K562 (cell line): ENCODE data around the gene INPP1. TPM values are rescaled to one million over a fixed set of nuclear protein-coding genes. Genes with fewer than 3 reads are reported as not detected.

Source experiments
- ATAC-seq: fragments of 200-7000 bp; cut with Tn5 transposase; 3 replicates; pipeline ENCODE4 v1.9.1; 2020; ENCODE audit warnings: moderate library complexity
- BruUV-seq: library from RNA; stranded (reverse); fragments of 400-500 nt; replicated peaks from 2 replicates; lab custom pipeline; 2021; lab: Mats Ljungman, UMichigan
- CTCF ChIA-PET: fragments of 300-600 bp; formaldehyde crosslinking; extraction: SDS; loops from one replicate; lab custom pipeline; 2021; ENCODE audit warnings: low intra/inter-chr PET ratio; lab: Yijun Ruan, JAX
- POLR2A ChIA-PET: fragments of 300-600, 350-650 bp; sonication (Branson Sonifier 250); formaldehyde crosslinking; extraction: SDS; loops from one replicate; lab custom pipeline; 2021; ENCODE audit warnings: antibody characterized with exemption, inconsistent platforms; lab: Yijun Ruan, JAX
- DNase-seq, 4 experiments: peaks; one replicate each; pipeline versions ENCODE4 v3.0.0 to v3.0.0-alpha.2; 2011 to 2018; ENCODE audit warnings: low spot score in 3 of 4, mixed read lengths in 3 of 4; ENCODE audit errors: extremely low read depth in 1 of 4
- FAIRE-seq: peaks from 2 replicates; lab custom pipeline; 2011; peaks lifted over from hg19 to GRCh38; lab: Jason Lieb, UNC
- H2AFZ ChIP-seq: 2 replicates; pipeline ENCODE4 v1.6.0; 2011; ENCODE audit warnings: low read depth, low read length, control low read depth, inconsistent platforms
- H3K27ac ChIP-seq: fragments of 200-600 bp; 3 replicates; pipeline ENCODE4 v1.8.0; 2011; ENCODE audit warnings: low read depth, mild to moderate bottlenecking, control low read depth, inconsistent platforms, low read length, moderate library complexity, mixed read lengths; ENCODE audit errors: extremely low read depth
- H3K27me3 ChIP-seq, 2 experiments: fragments of 300-600 bp in 1 of 2; 2 replicates in 1 of 2; 3 replicates in 1 of 2; pipeline versions ENCODE4 v1.6.0 to v1.8.0; 2011; ENCODE audit warnings: inconsistent platforms in 2 of 2, low read length in 2 of 2, mild to moderate bottlenecking in 1 of 2, mixed read lengths in 1 of 2, moderate library complexity in 1 of 2; ENCODE audit not compliant: control insufficient read depth in 2 of 2, insufficient read depth in 2 of 2
- H3K36me3 ChIP-seq: fragments of 300-600 bp; 3 replicates; pipeline ENCODE4 v1.8.0; 2011; ENCODE audit warnings: mild to moderate bottlenecking, low read length, inconsistent platforms; ENCODE audit not compliant: control insufficient read depth, insufficient read depth
- H3K4me1 ChIP-seq, 2 experiments: fragments of 200-600 bp in 1 of 2; replicated peaks in 1 of 2; 2 replicates in 1 of 2; 3 replicates in 1 of 2; pipeline versions ENCODE4 v1.5.1 to v1.8.0; 2011; ENCODE audit warnings: inconsistent platforms in 2 of 2, low read length in 2 of 2, mild to moderate bottlenecking in 1 of 2, mixed read lengths in 1 of 2, moderate library complexity in 1 of 2; ENCODE audit not compliant: control insufficient read depth in 2 of 2, insufficient read depth in 2 of 2
- H3K4me2 ChIP-seq: 2 replicates; pipeline ENCODE4 v1.6.1; 2011; ENCODE audit warnings: low read length, control low read depth, inconsistent platforms, mixed read lengths; ENCODE audit not compliant: insufficient read depth
- H3K4me3 ChIP-seq: fragments of 200-600 bp; sonication (generic), shearing (Covaris generic); 2 replicates; pipeline ENCODE4 v1.5.1; 2016; ENCODE audit warnings: control low read depth, inconsistent platforms
- H3K79me2 ChIP-seq: fragments of 200-600 bp; 3 replicates; pipeline ENCODE4 v1.8.0; 2011; ENCODE audit warnings: low read length, inconsistent platforms; ENCODE audit not compliant: control insufficient read depth, insufficient read depth
- H3K9ac ChIP-seq, 2 experiments: 2 replicates each; pipeline versions ENCODE4 v1.6.0 to v1.6.1; 2011; ENCODE audit warnings: low read depth in 2 of 2, low read length in 2 of 2, control low read depth in 1 of 2, inconsistent platforms in 1 of 2, mild to moderate bottlenecking in 1 of 2, mixed read lengths in 1 of 2; ENCODE audit not compliant: insufficient read depth in 1 of 2
- H3K9me1 ChIP-seq: one replicate; pipeline ENCODE4 v1.6.0; 2011; ENCODE audit warnings: inconsistent platforms, mild to moderate bottlenecking, low read length, moderate library complexity; ENCODE audit not compliant: control insufficient read depth, insufficient read depth
- H3K9me3 ChIP-seq: replicated peaks from 2 replicates; pipeline ENCODE4 v1.5.1; 2011; ENCODE audit warnings: low read depth, low read length, inconsistent platforms; ENCODE audit not compliant: control insufficient read depth, insufficient read depth
- H4K20me1 ChIP-seq: replicated peaks from 2 replicates; pipeline ENCODE4 v1.6.1; 2011; ENCODE audit warnings: low read length, inconsistent platforms, mixed read lengths; ENCODE audit not compliant: control insufficient read depth, insufficient read depth
- BCOR ChIP-seq: fragments of 450-650 bp; IDR thresholded peaks from 2 replicates; pipeline ENCODE4 v1.6.1; 2016
- ELF4 ChIP-seq: fragments of 450-650 bp; formaldehyde crosslinking; IDR thresholded peaks from 2 replicates; pipeline ENCODE4 v1.4.0; 2022; ENCODE audit warnings: missing genetic modification characterization
- ETV5 ChIP-seq: sonication (generic); formaldehyde crosslinking; IDR thresholded peaks from 2 replicates; pipeline ENCODE4 v1.4.0; 2020; ENCODE audit warnings: low read depth, mild to moderate bottlenecking, missing genetic modification reagents
- ETV6 ChIP-seq, 3 experiments: fragments of 150-350 bp in 1 of 3; sonication (generic) in 1 of 3; formaldehyde crosslinking in 1 of 3; IDR thresholded peaks; 2 replicates each; pipeline versions ENCODE4 v1.6.1 to v1.8.0; 2014 to 2022; ENCODE audit warnings: borderline replicate concordance in 2 of 3, low read depth in 2 of 3, antibody characterized with exemption in 1 of 3, low read length in 1 of 3, mild to moderate bottlenecking in 1 of 3, missing genetic modification reagents in 1 of 3
- KDM1A ChIP-seq, 2 experiments: fragments of 450-650 bp; IDR thresholded peaks; 2 replicates each; pipeline ENCODE4 v1.6.1; 2016; ENCODE audit warnings: mild to moderate bottlenecking in 2 of 2
- NCOR1 ChIP-seq: fragments of 450-650 bp; IDR thresholded peaks from 2 replicates; pipeline ENCODE4 v1.6.1; 2016; ENCODE audit warnings: mild to moderate bottlenecking, moderate library complexity
- RBM25 ChIP-seq: fragments of 200-400 bp; formaldehyde crosslinking; IDR thresholded peaks from 2 replicates; pipeline ENCODE4 v1.6.1; 2018; ENCODE audit warnings: low read length, low read depth, moderate library complexity; ENCODE audit not compliant: severe bottlenecking
- RREB1 ChIP-seq: fragments of 250-450 bp; sonication (Bioruptor Pico); IDR thresholded peaks from 2 replicates; pipeline ENCODE4 v1.4.0; 2020
- SMARCB1 ChIP-seq: IDR thresholded peaks from 2 replicates; pipeline ENCODE4 v1.6.1; 2011; ENCODE audit warnings: improper control_type of control experiment, low read depth; ENCODE audit not compliant: insufficient read length
- TAF7 ChIP-seq: fragments of 450-650 bp; IDR thresholded peaks from 2 replicates; pipeline ENCODE4 v1.6.1; 2016; ENCODE audit warnings: missing genetic modification characterization, missing compliant biosample characterization
- ZFP91 ChIP-seq: sonication (generic); formaldehyde crosslinking; IDR thresholded peaks from 2 replicates; pipeline ENCODE4 v1.8.0; 2022; ENCODE audit warnings: mild to moderate bottlenecking, missing genetic modification reagents
- ZNF12 ChIP-seq: sonication (generic); formaldehyde crosslinking; IDR thresholded peaks from 2 replicates; pipeline ENCODE4 v1.4.0; 2020; ENCODE audit warnings: mild to moderate bottlenecking, missing genetic modification reagents
- ZNF23 ChIP-seq: fragments of 250-450 bp; sonication (Bioruptor Pico); IDR thresholded peaks from 2 replicates; pipeline ENCODE4 v1.4.0; 2020; ENCODE audit warnings: mild to moderate bottlenecking
- ZNF253 ChIP-seq: fragments of 250-450 bp; sonication (Bioruptor Pico); conservative IDR thresholded peaks from 2 replicates; pipeline ENCODE4 v1.6.1; 2021; ENCODE audit warnings: mild to moderate bottlenecking
- ZNF584 ChIP-seq: fragments of 200-800 bp; sonication (Bioruptor generic); IDR thresholded peaks from 2 replicates; pipeline ENCODE4 v1.6.1; 2016; ENCODE audit warnings: low read depth, mild to moderate bottlenecking, missing genetic modification characterization, missing compliant biosample characterization
- WGBS: fragments of 100-300 bp; shearing (Covaris generic); methylation state at CpG from one replicate; pipeline ENCODE4 v1.1.6; 2016; ENCODE audit warnings: low coverage, mixed read lengths; ENCODE audit not compliant: insufficient coverage; ENCODE audit errors: missing lambda C conversion rate; 5-methylcytosine and 5-hydroxymethylcytosine counted together
- in situ Hi-C: fragments of 300-500 bp; cut with MboI; formaldehyde crosslinking; loops from 4 replicates; pipeline ENCODE4 v1.15.0; 2018; ENCODE audit warnings: inconsistent platforms, mixed read lengths
- intact Hi-C: fragments of 100-400 bp; cut with micrococcal nuclease; formaldehyde crosslinking; loops from 2 replicates; pipeline ENCODE4 v1.14.2; 2022
- polyA plus RNA-seq, 8 experiments: library from polyadenylated mRNA; depleted of rRNA in 4 of 8; stranded (reverse) in 5 of 8; unstranded in 3 of 8; fragments of >200 nt; fragmentation: Nextera tagmentation in 2 of 8; fragmentation: Illumina TruSeq in 1 of 8; extraction: Ambion mirVana in 2 of 8; extraction: Trizol in 1 of 8; gene quantifications; 2 replicates each; pipeline versions ENCODE4 v1.2.1 to v1.2.3, GENCODE V29; 2011 to 2014; ENCODE audit warnings: inconsistent platforms in 1 of 8, missing spikeins in 1 of 8
- total RNA-seq, 7 experiments: library from RNA; depleted of rRNA in 6 of 7; stranded (reverse); fragments of >200 nt in 6 of 7; fragmentation: Illumina TruSeq in 2 of 7; extraction: Trizol in 2 of 7; gene quantifications; 2 replicates each; pipeline versions ENCODE4 v1.2.1 to v1.2.3, GENCODE V29; 2011 to 2021; ENCODE audit warnings: low replicate concordance in 1 of 7

INPP1 gene
- total and polyA plus RNA-seq, 9 of the 15 experiments (the other 6 are each of a cell fraction or from before 2014, with no cell fraction given), result 3.7 to 11.8 (median 6.5) TPM

DNA sequence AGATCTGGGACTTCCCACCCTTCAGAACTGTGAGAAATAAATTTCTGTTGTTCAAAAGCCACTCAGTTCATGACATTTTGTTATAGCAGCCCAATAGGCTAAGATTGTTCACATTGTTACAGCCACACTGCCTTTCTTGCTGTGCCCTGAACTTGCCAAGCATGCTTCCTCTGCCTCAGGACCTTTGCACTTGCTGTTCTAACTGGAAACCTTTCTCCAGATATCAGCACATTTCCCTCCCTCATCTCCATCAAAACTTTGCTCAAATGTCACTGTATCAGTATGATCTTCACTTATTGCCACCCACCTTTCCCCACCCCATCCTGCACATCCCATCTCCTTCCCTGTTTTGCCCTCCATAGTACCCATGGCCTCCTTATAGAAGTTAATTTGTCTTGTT is 32.7 kb downstream of the INPP1 start (continued):
- TF ChIP-seq ETV6 (IDR thresholded peaks at IDR 0.05; ENCODE audit: borderline replicate concordance in 1 of 2, low read depth in 2 of 2, low read length in 1 of 2) (no peak), ETV6 (CRISPR knock-in tag; IDR thresholded peaks at IDR 0.05; ENCODE audit: borderline replicate concordance) (no peak), RBM25 (peak; percentile 87), BCOR (peak; percentile 76), ETV5 (CRISPR knock-in tag) (no peak), ZFP91 (no peak), ZNF253 (CRISPR knock-in tag) (no peak), KDM1A (IDR thresholded peaks at IDR 0.05) (0 out of 4 replicates have a peak, but pooled peaks have one; percentile 25 to 43)

DNA sequence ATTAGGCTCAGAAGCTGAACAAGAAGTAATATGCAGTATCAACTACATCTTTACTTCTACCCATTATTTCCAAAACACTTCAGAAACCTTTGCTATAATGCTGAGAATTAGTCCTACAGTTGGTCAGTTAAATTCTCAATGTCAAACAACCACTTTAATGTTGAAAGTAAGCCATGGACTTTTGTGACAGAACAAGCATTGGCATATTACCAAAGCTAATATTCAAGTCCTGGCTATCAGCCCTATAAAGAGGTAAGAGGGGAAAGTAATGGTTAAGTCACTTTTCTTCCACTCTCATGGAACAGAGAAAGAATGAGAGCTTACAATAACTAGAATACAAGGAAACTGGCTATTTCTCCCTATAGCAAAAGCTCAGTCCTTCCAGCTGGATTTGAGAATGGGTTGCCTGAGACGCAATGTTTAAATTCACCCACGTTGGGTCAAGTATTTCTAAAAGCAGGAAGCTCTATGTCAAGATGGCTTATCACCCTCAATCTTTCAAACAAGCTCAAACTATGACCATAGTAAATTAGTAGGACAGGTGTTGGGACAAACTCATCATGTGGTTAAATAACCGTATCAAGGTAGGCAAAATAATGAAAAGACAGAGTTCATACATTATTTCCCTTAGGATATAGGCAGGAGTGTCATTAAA is 33.3 kb downstream of the INPP1 start:
- intact Hi-C loops (no loop called here), in situ Hi-C loops (no loop called here)
- H3K4me1 ChIP-seq, result peaks cover 5 to 32% of the 10 kb centered on the region in 2 experiments; a peak in 4 of 5 replicates
- no peak overlapping the region for H3K27ac ChIP-seq
- FAIRE-seq (no peak), DNase-seq (no peak), ATAC-seq (no peak)
- no peaks in the 10 kb centered on the region for H3K9me1 ChIP-seq
- ChIA-PET CTCF (no interaction called here), POLR2A (no interaction called here)
- H3K4me2 ChIP-seq, result no peak overlapping the region
- H2AFZ ChIP-seq, result no peak overlapping the region
- no peak overlapping the region for H3K4me3 ChIP-seq
- WGBS, result 45% methylated on average over 3 of the region's 3 CpGs
- no peak overlapping the region for H3K9ac ChIP-seq
- no peaks in the 10 kb centered on the region for H3K9me3 ChIP-seq
- no TSS peak for BruUV-seq
- no peaks in the 10 kb centered on the region for H4K20me1 ChIP-seq
- H3K79me2 ChIP-seq, result no peaks in the 10 kb centered on the region
- H3K27me3 ChIP-seq, result no peaks in the 10 kb centered on the region
- no peaks in the 10 kb centered on the region for H3K36me3 ChIP-seq
- no peak for TF ChIP-seq ZNF23 (CRISPR knock-in tag)
- no peak for TF ChIP-seq ELF4 (CRISPR knock-in tag)
- TF ChIP-seq TAF7 (tag), result no peak
- no peak for TF ChIP-seq NCOR1
- TF ChIP-seq RREB1 (CRISPR knock-in tag), result no peak
- TF ChIP-seq ZNF584 (CRISPR knock-in tag), result no peak
- no peak for TF ChIP-seq SMARCB1
- TF ChIP-seq ZNF12 (CRISPR knock-in tag), result no peak
